Peyer's patch (tissue), 4 donors: ENCODE results near the gene ZC2HC1B.

Source experiments
- CTCF ChIP-seq, 6 experiments: fragments of 450-650 bp in 4 of 6; fragments of 200-600 bp in 2 of 6; sonication (generic) in 1 of 6; IDR thresholded peaks; one replicate each; pipeline ENCODE4 v1.5.1; 2017 to 2019; ENCODE audit warnings: antibody characterized with exemption in 6 of 6, mild to moderate bottlenecking in 3 of 6, moderate library complexity in 1 of 6
- POLR2A ChIP-seq, 2 donors: fragments of 450-650 bp; IDR thresholded peaks; one replicate each; pipeline ENCODE4 v1.5.1; 2017; ENCODE audit warnings: antibody characterized with exemption in 2 of 2, mild to moderate bottlenecking in 2 of 2, moderate library complexity in 2 of 2

GRCh38 chr6:143882401-143882930 lies 18.2 kb downstream of the ZC2HC1B start:
- TF ChIP-seq CTCF (IDR thresholded peaks at IDR 0.05) (no peak), POLR2A (IDR thresholded peaks at IDR 0.05) (no peak)
